GM21526 (cell line): ENCODE data around the gene PRX.
"Not testable (repeated sequence)": the region's sequence is repeated elsewhere in the genome, so short reads cannot be mapped to it uniquely, and the experiment has no call there.

Experiments used
- ATAC-seq: cut with Tn5 transposase; IDR thresholded peaks from one replicate; pipeline ENCODE4 v1.9.1; 2021; ENCODE audit warnings: moderate library complexity; ENCODE audit not compliant: unreplicated experiment, low FRiP score

The PRX gene

GRCh38 chr19:40442328-40443130 lies 29.4 kb upstream of the PRX start:
- no peak for ATAC-seq

GRCh38 chr19:40441719-40442253 lies 28.6 kb upstream of the PRX start:
- ATAC-seq, result no peak

- no peak for ATAC-seq
Observed at GRCh38 chr19:40438284-40438683, 25.1 kb upstream of the PRX start.

- no peak for ATAC-seq
Observed at GRCh38 chr19:40433391-40434216, 20.4 kb upstream of the PRX start.

- not testable (repeated sequence) for ATAC-seq
Observed at GRCh38 chr19:40432760-40433159, 19.6 kb upstream of the PRX start.

- ATAC-seq, result no peak
Observed at GRCh38 chr19:40431698-40432097, 18.5 kb upstream of the PRX start.

GRCh38 chr19:40430242-40430641 lies 17.1 kb upstream of the PRX start:
- ATAC-seq, result not testable (repeated sequence)

- ATAC-seq, result not testable (repeated sequence)
Observed at GRCh38 chr19:40428197-40428596, 15.0 kb upstream of the PRX start.

- ATAC-seq, result peak; percentile 73
Observed at GRCh38 chr19:40425450-40426287, 12.5 kb upstream of the PRX start, which contains the start of gene SERTAD1. TSS of gene SERTAD1 (minus strand) at chr19:40425992. CDS start at chr19:40423546, 2,446 bp downstream.

GRCh38 chr19:40424637-40425449 lies 11.7 kb upstream of the PRX start:
- no peak for ATAC-seq

- ATAC-seq, result no peak
Observed at GRCh38 chr19:40423938-40424337, 10.8 kb upstream of the PRX start.

- no peak for ATAC-seq
Observed at GRCh38 chr19:40422748-40423566, 9.8 kb upstream of the PRX start.

- no peak for ATAC-seq
Observed at GRCh38 chr19:40421993-40422747, 9.0 kb upstream of the PRX start.

- ATAC-seq, result no peak
Observed at GRCh38 chr19:40420766-40421765, 7.9 kb upstream of the PRX start.

GRCh38 chr19:40420451-40420765 lies 7.2 kb upstream of the PRX start:
- no peak for ATAC-seq

- ATAC-seq, result no peak
Observed at GRCh38 chr19:40419780-40420179, 6.6 kb upstream of the PRX start.

GRCh38 chr19:40419066-40419612 lies 6.0 kb upstream of the PRX start:
- ATAC-seq, result no peak
